DOHH2 (cell line): Measurements from ENCODE around the gene CHRNB1.

Experiments
- CTCF ChIP-seq: fragments of 200-600 bp; sonication (generic); IDR thresholded peaks from one replicate; pipeline ENCODE4 v1.5.1; 2014; ENCODE audit warnings: antibody characterized with exemption, mild to moderate bottlenecking, low read depth, low read length; ENCODE audit not compliant: poor library complexity, severe bottlenecking
- EZH2phosphoT487 ChIP-seq: fragments of 200-600 bp; sonication (generic); IDR thresholded peaks from 2 replicates; pipeline ENCODE4 v1.6.1; 2017; ENCODE audit warnings: borderline replicate concordance, mild to moderate bottlenecking, antibody characterized with exemption, low read length, moderate library complexity, mixed read lengths

- TF ChIP-seq CTCF, result no peak
- TF ChIP-seq EZH2phosphoT487, result no peak
Observed at GRCh38 chr17:7405350-7406234, 39.3 kb upstream of the CHRNB1 start.
